Measurements from ENCODE around the gene LSM8.
"Not testable (repeated sequence)": the region's sequence is repeated elsewhere in the genome, so short reads cannot be mapped to it uniquely, and the experiment has no call there.

LSM8 gene

GRCh38 chr7:118183786-118184564 lies at the start of gene LSM8:
Gene LSM8 (plus strand): TSS chr7:118184164. CDS start chr7:118184224, 60 bp downstream.
- H3K36me3 ChIP-seq (ENCODE audit: insufficient read depth), result peaks cover 9% of the 10 kb centered on the region; the same call in 1 of the 2 replicates
- TF ChIP-seq CTCF (conservative IDR thresholded peaks at IDR 0.05; ENCODE audit: low read depth, low read length), result no peak
- H4K20me1 ChIP-seq (ENCODE audit: insufficient read depth), result no peaks in the 10 kb centered on the region
- H3K4me3 ChIP-seq (IDR thresholded peaks at IDR 0.05; ENCODE audit: insufficient read depth, low read depth, low read length), result no peak within 1 kb of the TSS
- peaks cover 30% of the 10 kb centered on the region for H3K4me1 ChIP-seq (ENCODE audit: low read depth, poor library complexity, severe bottlenecking)
- peak within 1 kb of the TSS; percentile 85 for H3K27ac ChIP-seq
- H2AFZ ChIP-seq (ENCODE audit: low read depth), result peak within 1 kb of the TSS; percentile 57
- H3K79me2 ChIP-seq (ENCODE audit: insufficient read depth, low read depth), result peaks cover 43% of the 10 kb centered on the region
- peak within 1 kb of the TSS; percentile 84 for H3K9ac ChIP-seq
- H3K27me3 ChIP-seq (ENCODE audit: insufficient read depth, low read depth), result no peaks in the 10 kb centered on the region
- H3K4me2 ChIP-seq, result peak within 1 kb of the TSS; percentile 99

GRCh38 chr7:118134420-118134819 lies 49.5 kb upstream of the LSM8 start:
- not testable (repeated sequence) for H3K79me2 ChIP-seq (ENCODE audit: insufficient read depth, low read depth); H3K27ac ChIP-seq; H3K4me2 ChIP-seq; H3K4me1 ChIP-seq (ENCODE audit: low read depth, poor library complexity, severe bottlenecking); H3K9ac ChIP-seq; H4K20me1 ChIP-seq (ENCODE audit: insufficient read depth); H2AFZ ChIP-seq (ENCODE audit: low read depth); H3K36me3 ChIP-seq (ENCODE audit: insufficient read depth); H3K27me3 ChIP-seq (ENCODE audit: insufficient read depth, low read depth); H3K4me3 ChIP-seq (IDR thresholded peaks at IDR 0.05; ENCODE audit: insufficient read depth, low read depth, low read length)

- no peak for TF ChIP-seq CTCF (conservative IDR thresholded peaks at IDR 0.05; ENCODE audit: low read depth, low read length)
- no peak overlapping the region for H2AFZ ChIP-seq (ENCODE audit: low read depth)
These were observed 43.5 kb upstream of the LSM8 start for GRCh38 chr7:118140468-118140867.

GRCh38 chr7:118142012-118142411 lies 42.0 kb upstream of the LSM8 start:
- H3K27me3 ChIP-seq (ENCODE audit: insufficient read depth, low read depth), result no peaks in the 10 kb centered on the region
- H4K20me1 ChIP-seq (ENCODE audit: insufficient read depth), result no peaks in the 10 kb centered on the region
- H3K79me2 ChIP-seq (ENCODE audit: insufficient read depth, low read depth), result no peaks in the 10 kb centered on the region
- no peak for TF ChIP-seq CTCF (conservative IDR thresholded peaks at IDR 0.05; ENCODE audit: low read depth, low read length)
- no peak overlapping the region for H3K9ac ChIP-seq
- no peak overlapping the region for H3K4me3 ChIP-seq (IDR thresholded peaks at IDR 0.05; ENCODE audit: insufficient read depth, low read depth, low read length)
- no peak overlapping the region for H2AFZ ChIP-seq (ENCODE audit: low read depth)
- H3K27ac ChIP-seq, result no peak overlapping the region
- no peaks in the 10 kb centered on the region for H3K4me1 ChIP-seq (ENCODE audit: low read depth, poor library complexity, severe bottlenecking)
- H3K36me3 ChIP-seq (ENCODE audit: insufficient read depth), result no peaks in the 10 kb centered on the region
- H3K4me2 ChIP-seq, result no peak overlapping the region

More at GRCh38 chr7:118140468-118140867, 43.5 kb upstream of the LSM8 start:
- Histone ChIP-seq H3K36me3 (ENCODE audit: insufficient read depth) (no peaks in the 10 kb centered on the region), H3K4me1 (ENCODE audit: low read depth, poor library complexity, severe bottlenecking) (no peaks in the 10 kb centered on the region), H3K27me3 (ENCODE audit: insufficient read depth, low read depth) (no peaks in the 10 kb centered on the region), H4K20me1 (ENCODE audit: insufficient read depth) (no peaks in the 10 kb centered on the region), H3K4me3 (IDR thresholded peaks at IDR 0.05; ENCODE audit: insufficient read depth, low read depth, low read length) (no peak overlapping the region), H3K27ac (no peak overlapping the region), H3K9ac (no peak overlapping the region), H3K4me2 (no peak overlapping the region), H3K79me2 (ENCODE audit: insufficient read depth, low read depth) (no peaks in the 10 kb centered on the region)

GRCh38 chr7:118148930-118149329 lies 35.0 kb upstream of the LSM8 start:
- Histone ChIP-seq H3K36me3 (ENCODE audit: insufficient read depth) (no peaks in the 10 kb centered on the region), H3K4me1 (ENCODE audit: low read depth, poor library complexity, severe bottlenecking) (no peaks in the 10 kb centered on the region), H3K4me3 (IDR thresholded peaks at IDR 0.05; ENCODE audit: insufficient read depth, low read depth, low read length) (no peak overlapping the region), H2AFZ (ENCODE audit: low read depth) (no peak overlapping the region), H3K27ac (no peak overlapping the region), H3K27me3 (ENCODE audit: insufficient read depth, low read depth) (no peaks in the 10 kb centered on the region), H3K79me2 (ENCODE audit: insufficient read depth, low read depth) (no peaks in the 10 kb centered on the region), H4K20me1 (ENCODE audit: insufficient read depth) (no peaks in the 10 kb centered on the region), H3K4me2 (no peak overlapping the region), H3K9ac (no peak overlapping the region)
- no peak for TF ChIP-seq CTCF (conservative IDR thresholded peaks at IDR 0.05; ENCODE audit: low read depth, low read length)
